HUES48 (cell line): ENCODE measurements around the gene CHKA.
A peak's percentile ranks its signal among the peaks of the same experiment; 100 is the strongest.

Source experiments
- H3K27ac ChIP-seq: one replicate; pipeline ENCODE4 v1.7.0; 2013; ENCODE audit warnings: low read depth, low read length, inconsistent platforms
- H3K27me3 ChIP-seq: 2 replicates; pipeline ENCODE4 v1.6.1; 2013; ENCODE audit warnings: mild to moderate bottlenecking, low read length; ENCODE audit not compliant: control insufficient read depth, insufficient read depth
- H3K36me3 ChIP-seq: 2 replicates; pipeline ENCODE4 v1.6.1; 2013; ENCODE audit warnings: low read length; ENCODE audit not compliant: control insufficient read depth, insufficient read depth
- H3K4me1 ChIP-seq: 2 replicates; pipeline ENCODE4 v1.6.1; 2013; ENCODE audit warnings: mild to moderate bottlenecking, low read length; ENCODE audit not compliant: control insufficient read depth, insufficient read depth
- H3K4me3 ChIP-seq: 2 replicates; pipeline ENCODE4 v1.5.1; 2013; ENCODE audit warnings: mild to moderate bottlenecking, low read depth, low read length
- H3K9ac ChIP-seq: 2 replicates; pipeline ENCODE4 v1.6.1; 2013; ENCODE audit warnings: mild to moderate bottlenecking, low read depth, low read length, moderate library complexity
- H3K9me3 ChIP-seq: 2 replicates; pipeline ENCODE4 v1.6.1; 2013; ENCODE audit warnings: low read length; ENCODE audit not compliant: control insufficient read depth, insufficient read depth

The CHKA gene

DNA sequence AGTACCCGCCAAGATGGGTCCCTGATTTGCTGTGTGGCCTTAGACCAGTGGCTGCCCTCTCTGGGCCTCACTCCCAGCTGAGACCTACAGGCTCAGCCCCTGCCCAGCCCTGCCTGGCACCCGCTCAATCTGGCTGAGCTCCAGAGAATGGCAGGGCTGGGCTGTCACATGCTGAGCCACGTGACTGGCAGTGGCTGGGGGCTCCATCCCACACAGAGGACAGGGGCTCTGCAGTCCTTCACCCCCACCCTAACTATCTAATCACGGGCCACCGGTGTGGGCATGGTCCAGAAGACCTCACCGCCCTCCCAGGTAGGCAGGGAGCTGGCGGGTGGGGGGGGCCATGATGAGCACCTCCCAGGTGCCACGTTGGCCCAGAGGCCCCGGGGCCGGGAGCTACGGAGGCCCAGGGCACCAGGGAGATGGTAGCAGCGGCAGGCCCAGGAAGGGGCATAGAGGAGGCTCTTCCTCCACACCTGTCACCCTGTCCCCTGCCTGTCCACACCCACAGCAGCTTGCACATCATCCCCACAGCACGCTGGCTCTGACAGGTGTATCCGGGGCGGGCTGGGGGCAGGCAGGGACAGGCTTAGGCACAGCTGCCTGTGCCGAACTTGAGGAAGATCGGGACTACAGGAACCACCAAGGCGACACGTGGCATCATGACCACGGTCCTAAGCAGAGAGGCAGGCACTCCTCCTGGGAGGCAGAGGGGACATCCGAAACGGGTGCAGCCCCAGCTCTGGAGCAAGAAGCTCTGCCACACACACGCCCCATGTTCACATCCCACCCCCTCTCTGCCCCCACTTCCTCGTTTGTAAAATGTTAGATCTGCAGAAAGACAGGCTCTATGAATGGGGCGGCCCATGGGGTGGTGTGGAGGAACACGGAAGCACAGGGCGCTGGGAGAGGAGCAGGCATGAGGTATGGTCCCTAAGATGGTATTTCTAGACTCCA, 112.5 kb downstream of the CHKA start:
- Histone ChIP-seq H3K4me3 (no peak overlapping the region), H3K4me1 (peaks cover 20% of the 10 kb centered on the region), H3K27ac (no peak overlapping the region), H3K36me3 (no peaks in the 10 kb centered on the region), H3K9ac (no peak overlapping the region), H3K27me3 (no peaks in the 10 kb centered on the region), H3K9me3 (no peaks in the 10 kb centered on the region)

DNA sequence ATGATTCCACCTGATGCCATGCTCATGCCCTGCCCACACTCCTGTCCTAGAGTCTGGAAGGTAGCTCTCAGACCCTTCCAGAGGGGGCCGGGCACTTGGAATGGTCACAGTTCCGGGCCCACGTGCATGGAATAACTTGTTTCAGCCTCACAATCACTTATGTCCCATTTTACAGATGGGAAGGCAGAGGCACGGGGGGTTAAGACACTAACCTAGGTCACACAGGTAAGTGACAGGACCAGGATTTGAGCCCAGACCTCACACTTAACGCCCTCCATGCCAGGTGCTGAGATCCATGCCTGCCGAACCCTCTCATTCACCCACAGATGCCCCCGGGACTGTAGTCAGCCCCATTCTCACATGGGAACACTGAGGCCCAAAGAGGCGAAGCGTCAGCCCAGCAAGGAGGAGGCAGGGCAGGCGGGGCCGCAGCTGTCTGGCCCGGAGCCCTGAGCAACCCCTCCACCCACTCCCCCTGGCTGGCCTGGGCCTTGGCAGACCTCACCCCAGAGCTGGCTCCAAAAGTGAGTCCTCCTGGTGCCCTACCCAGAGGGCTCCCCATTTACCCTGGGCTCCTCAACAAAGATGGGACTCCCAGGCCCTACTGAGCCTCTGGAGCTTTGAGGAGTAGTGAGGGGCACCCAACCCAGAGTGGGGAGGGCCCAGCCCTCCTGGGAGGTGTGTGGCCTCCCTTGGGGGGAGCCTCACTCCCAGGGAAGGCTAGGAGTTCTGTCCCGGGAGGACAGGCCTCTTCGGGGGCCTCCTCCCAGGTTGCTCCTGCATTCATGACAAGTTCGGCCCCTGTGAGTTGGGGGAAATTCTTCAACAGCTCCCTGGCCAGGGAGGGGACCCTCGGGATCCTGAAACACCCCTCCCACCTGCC, 113.4 kb downstream of the CHKA start:
- Histone ChIP-seq H3K27ac (no peak overlapping the region), H3K27me3 (peaks cover 3% of the 10 kb centered on the region; the same call in 1 of the 2 replicates), H3K9ac (no peak overlapping the region), H3K4me3 (no peak overlapping the region), H3K9me3 (no peaks in the 10 kb centered on the region), H3K4me1 (peaks cover 20% of the 10 kb centered on the region), H3K36me3 (no peaks in the 10 kb centered on the region)

DNA sequence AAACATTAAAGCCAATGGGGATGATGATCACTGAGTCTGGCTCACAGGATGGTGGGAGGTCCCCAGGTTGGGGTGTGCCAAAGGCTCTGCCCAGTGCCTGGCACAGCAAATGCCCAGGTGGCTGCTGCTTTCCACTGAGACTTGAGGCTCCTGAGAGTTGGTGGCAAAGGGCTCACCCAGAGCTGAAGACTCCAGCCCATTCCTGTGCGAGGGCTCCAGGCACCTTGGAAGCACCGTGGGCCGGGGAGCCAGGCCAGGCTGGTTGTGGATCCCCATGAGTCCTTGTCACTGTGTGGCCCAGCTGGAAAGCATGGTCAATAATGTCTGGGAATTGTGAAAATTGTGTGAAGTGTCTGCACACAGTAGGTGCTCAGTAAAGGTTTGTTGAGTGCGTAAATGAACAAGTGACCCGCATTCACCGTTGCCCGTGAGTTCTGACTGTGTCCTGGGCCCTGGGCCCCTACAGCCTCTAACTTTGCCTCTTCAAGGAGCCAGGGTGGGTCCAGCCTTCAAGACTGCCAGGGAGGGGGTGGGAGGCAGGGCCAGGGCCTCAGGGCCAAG, 114.5 kb downstream of the CHKA start:
- H3K4me3 ChIP-seq = no peak overlapping the region
- no peak overlapping the region for H3K27ac ChIP-seq
- no peaks in the 10 kb centered on the region for H3K9me3 ChIP-seq
- peaks cover 20% of the 10 kb centered on the region for H3K4me1 ChIP-seq
- H3K9ac ChIP-seq = no peak overlapping the region
- H3K27me3 ChIP-seq = peaks cover 6% of the 10 kb centered on the region; the same call in 1 of the 2 replicates
- no peaks in the 10 kb centered on the region for H3K36me3 ChIP-seq

DNA sequence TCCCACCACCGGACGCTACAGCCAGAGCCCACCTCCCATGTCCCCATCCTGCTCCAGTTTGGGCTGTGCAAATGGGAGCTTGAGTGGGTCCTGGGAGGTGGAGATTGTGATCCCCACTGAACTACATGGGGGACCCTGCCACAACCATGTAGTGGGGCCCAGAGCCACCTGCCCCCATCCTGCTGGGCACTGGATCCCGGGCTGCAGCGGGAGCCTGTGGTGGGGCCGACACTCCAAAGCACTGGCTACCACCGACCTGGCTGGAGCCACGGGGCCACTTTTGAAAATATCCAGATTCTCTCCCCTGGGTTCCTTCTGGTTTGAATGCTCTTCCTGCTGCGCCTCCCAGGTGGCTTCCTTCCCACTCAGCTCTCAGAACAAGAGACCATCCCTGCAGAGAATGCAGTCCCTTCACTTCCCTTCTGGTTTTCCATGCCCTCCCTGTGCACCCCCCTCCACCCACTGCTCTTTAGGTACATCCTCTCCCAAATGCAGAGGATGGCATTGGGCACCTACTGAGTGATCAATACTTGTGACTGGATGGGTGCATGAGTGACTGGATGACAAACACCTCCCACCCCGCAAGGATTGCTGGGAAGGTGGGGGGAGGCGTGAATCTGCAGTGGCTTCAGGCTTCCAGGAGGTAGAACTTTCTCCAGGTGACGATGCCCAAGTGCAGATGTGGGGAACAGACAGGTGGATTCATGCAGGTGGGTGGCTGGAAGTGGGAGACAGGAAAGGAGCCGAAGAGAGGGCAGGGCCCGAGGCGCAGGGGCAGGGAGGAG, 116.4 kb downstream of the CHKA start:
- H3K4me3 ChIP-seq = peak overlapping the region; percentile 55

DNA sequence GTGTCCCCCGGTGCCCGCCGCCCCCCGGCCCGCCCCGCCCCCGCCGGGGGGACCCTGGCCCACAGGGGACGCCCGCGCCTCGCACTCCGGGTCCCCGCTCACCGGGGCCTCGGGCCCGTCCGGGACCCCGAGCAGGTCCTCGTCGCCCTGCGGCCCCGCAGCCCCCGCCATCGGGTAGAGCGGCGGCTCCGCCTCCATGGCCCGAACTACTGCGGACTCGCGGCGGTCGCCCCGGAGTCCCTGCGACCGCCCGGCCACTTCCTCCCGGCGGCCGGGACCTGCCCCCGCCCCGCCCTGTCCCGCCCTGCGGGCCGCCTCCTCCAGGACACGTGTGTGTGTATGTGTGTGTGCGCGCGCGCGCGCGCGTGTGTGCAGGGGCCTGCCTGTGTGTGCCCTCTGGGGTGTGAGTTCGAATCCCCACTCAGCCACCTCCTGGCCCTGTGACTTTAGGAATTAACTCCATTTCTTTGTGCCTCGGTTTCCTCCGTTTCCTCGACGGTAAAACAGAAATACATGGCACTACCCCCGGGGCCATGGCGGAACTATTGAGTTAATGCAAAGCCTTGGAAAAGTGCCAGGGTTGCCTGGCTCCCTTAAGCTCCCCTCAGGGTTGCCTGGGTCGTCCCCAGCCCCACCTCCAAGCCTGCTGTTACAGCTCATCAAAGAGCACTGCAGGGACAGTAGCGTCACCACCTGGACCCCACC, 117.2 kb downstream of the CHKA start, which contains the start of gene UNC93B1:
TSS of gene UNC93B1 (minus strand) at position 252 of the 705 bp plus-strand sequence. CDS start at position 198, 54 bp downstream.
- Histone ChIP-seq H3K9me3 (no peaks in the 10 kb centered on the region), H3K4me1 (peaks cover 5% of the 10 kb centered on the region; the same call in 1 of the 2 replicates), H3K9ac (no peak within 1 kb of the TSS), H3K27ac (no peak within 1 kb of the TSS), H3K27me3 (peaks cover 6% of the 10 kb centered on the region; the same call in 1 of the 2 replicates), H3K36me3 (no peaks in the 10 kb centered on the region), H3K4me3 (peak within 1 kb of the TSS; percentile 55)

More for the DNA sequence above, 116.4 kb downstream of the CHKA start:
- peaks cover 6% of the 10 kb centered on the region; the same call in 1 of the 2 replicates for H3K27me3 ChIP-seq
- H3K27ac ChIP-seq = no peak overlapping the region
- H3K9ac ChIP-seq = no peak overlapping the region
- H3K9me3 ChIP-seq = no peaks in the 10 kb centered on the region
- peaks cover 7% of the 10 kb centered on the region for H3K4me1 ChIP-seq
- no peaks in the 10 kb centered on the region for H3K36me3 ChIP-seq

DNA sequence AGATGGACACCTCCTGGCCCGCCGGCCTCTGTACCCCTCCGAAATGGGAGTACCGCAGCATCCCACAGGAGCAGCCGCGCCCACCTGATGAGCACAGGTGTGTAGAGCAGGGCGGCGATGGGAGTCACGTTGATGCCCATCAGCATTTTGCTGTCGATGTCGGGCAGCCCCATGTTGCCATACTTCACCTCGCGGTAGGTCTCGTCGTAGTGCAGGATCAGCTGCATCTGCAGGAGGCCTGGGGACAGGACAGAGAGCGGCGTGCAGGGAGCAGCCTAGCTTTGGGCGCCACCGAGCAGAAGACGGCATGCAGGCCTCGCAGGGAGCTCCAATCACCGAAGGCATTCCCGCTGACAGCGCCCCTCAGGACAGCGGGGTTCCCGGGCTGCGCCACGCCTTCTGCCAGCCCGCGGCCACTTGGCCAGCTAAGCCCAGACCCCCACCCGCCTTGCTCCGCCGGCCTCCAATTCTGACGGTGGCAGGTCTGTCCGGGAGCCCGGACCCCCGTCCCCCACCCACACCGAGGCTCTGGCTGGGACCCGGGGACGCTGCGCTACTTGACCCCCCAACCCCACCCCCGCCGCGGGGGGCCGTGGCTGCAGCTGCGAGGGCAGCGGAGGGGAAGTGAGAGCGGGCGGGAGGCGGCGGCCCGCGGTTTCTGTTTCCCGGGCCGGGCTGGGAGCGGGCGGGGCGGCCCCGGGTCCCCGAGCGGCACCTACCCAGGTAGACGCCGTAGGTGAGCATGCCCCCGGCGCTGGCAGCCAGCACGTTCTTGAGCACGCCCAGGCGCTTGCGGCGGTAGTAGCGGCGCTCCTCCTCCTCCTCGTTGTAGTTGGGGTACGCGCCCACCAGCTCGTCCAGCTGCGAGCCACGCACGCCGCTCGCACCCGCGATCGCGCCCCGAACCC, 118.0 kb downstream of the CHKA start:
- Histone ChIP-seq H3K9me3 (no peaks in the 10 kb centered on the region), H3K4me1 (peaks cover 5% of the 10 kb centered on the region; the same call in 1 of the 2 replicates), H3K36me3 (no peaks in the 10 kb centered on the region), H3K27ac (no peak overlapping the region), H3K4me3 (peak overlapping the region; percentile 55), H3K27me3 (peaks cover 6% of the 10 kb centered on the region; the same call in 1 of the 2 replicates), H3K9ac (no peak overlapping the region)
